KMS-11 (cell line): ENCODE measurements around the gene GGACT.

Experiments
- H2AFZ ChIP-seq: fragments of 200-600 bp; sonication (generic); 2 replicates; pipeline ENCODE4 v1.6.1; 2016; ENCODE audit warnings: antibody characterized with exemption, mixed run types, low read depth
- H3K27ac ChIP-seq: fragments of 200-600 bp; sonication (generic); 2 replicates; pipeline ENCODE4 v1.6.1; 2016; ENCODE audit warnings: mild to moderate bottlenecking, mixed run types
- H3K27me3 ChIP-seq: fragments of 200-600 bp; sonication (generic); 2 replicates; pipeline ENCODE4 v1.6.1; 2017; ENCODE audit warnings: mild to moderate bottlenecking, low read depth, mixed run types, moderate library complexity; ENCODE audit not compliant: insufficient read depth
- H3K36me3 ChIP-seq: fragments of 200-600 bp; sonication (generic); 2 replicates; pipeline ENCODE4 v1.6.1; 2017; ENCODE audit warnings: mild to moderate bottlenecking, mixed run types; ENCODE audit not compliant: insufficient read depth
- H3K4me1 ChIP-seq: fragments of 200-600 bp; sonication (generic); 2 replicates; pipeline ENCODE4 v1.6.1; 2016; ENCODE audit warnings: mild to moderate bottlenecking, low read depth, mixed run types; ENCODE audit not compliant: poor library complexity, severe bottlenecking
- H3K4me2 ChIP-seq: fragments of 200-600 bp; sonication (generic); 2 replicates; pipeline ENCODE4 v1.7.0; 2016; ENCODE audit warnings: mild to moderate bottlenecking, mixed run types
- H3K4me3 ChIP-seq: fragments of 200-600 bp; sonication (generic); IDR thresholded peaks from 2 replicates; pipeline ENCODE4 v1.6.1; 2017; ENCODE audit warnings: low read depth, low read length, mixed read lengths; ENCODE audit not compliant: insufficient read depth
- H3K79me2 ChIP-seq: fragments of 200-600 bp; sonication (generic); 2 replicates; pipeline ENCODE4 v1.6.1; 2016; ENCODE audit warnings: low read depth, mixed run types; ENCODE audit not compliant: insufficient read depth
- H3K9ac ChIP-seq: fragments of 200-600 bp; sonication (generic); 2 replicates; pipeline ENCODE4 v1.6.1; 2016; ENCODE audit warnings: mild to moderate bottlenecking, mixed run types
- H4K20me1 ChIP-seq: fragments of 200-600 bp; sonication (generic); 2 replicates; pipeline ENCODE4 v1.6.1; 2016; ENCODE audit warnings: mild to moderate bottlenecking, mixed run types; ENCODE audit not compliant: insufficient read depth
- TF ChIP-seq, protein P1 (sequence below): fragments of 200-600 bp; sonication (generic); conservative IDR thresholded peaks from 2 replicates; pipeline ENCODE4 v1.6.1; 2017; ENCODE audit warnings: low read depth, mild to moderate bottlenecking, antibody characterized with exemption, low read length, moderate library complexity, mixed read lengths

GGACT gene

DNA sequence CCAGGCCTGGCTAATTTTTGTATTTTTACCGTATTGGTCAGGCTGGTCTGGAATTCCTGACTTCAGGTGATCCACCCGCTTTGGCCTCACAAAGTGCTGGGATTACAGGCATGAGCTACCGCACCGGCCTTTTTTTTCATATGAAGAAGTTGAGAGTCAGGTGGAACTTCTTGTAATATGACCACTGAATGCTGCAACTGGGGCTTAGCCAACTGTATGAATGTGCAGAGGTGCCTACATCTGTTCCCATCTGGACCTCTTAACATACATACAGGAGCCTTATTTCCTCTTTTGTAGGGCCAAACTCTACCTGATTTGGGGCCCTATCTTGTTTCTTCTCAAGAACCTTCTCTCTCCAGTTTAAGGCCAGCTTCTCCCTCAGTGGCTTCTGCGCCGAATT, 11.9 kb upstream of the GGACT start:
- Histone ChIP-seq H4K20me1 (no peaks in the 10 kb centered on the region), H2AFZ (no peak overlapping the region), H3K4me3 (no peak overlapping the region), H3K9ac (no peak overlapping the region), H3K79me2 (no peaks in the 10 kb centered on the region), H3K27me3 (no peaks in the 10 kb centered on the region), H3K36me3 (no peaks in the 10 kb centered on the region), H3K4me1 (no peaks in the 10 kb centered on the region), H3K27ac (no peak overlapping the region), H3K4me2 (no peak overlapping the region)
- TF ChIP-seq, protein P1, sequence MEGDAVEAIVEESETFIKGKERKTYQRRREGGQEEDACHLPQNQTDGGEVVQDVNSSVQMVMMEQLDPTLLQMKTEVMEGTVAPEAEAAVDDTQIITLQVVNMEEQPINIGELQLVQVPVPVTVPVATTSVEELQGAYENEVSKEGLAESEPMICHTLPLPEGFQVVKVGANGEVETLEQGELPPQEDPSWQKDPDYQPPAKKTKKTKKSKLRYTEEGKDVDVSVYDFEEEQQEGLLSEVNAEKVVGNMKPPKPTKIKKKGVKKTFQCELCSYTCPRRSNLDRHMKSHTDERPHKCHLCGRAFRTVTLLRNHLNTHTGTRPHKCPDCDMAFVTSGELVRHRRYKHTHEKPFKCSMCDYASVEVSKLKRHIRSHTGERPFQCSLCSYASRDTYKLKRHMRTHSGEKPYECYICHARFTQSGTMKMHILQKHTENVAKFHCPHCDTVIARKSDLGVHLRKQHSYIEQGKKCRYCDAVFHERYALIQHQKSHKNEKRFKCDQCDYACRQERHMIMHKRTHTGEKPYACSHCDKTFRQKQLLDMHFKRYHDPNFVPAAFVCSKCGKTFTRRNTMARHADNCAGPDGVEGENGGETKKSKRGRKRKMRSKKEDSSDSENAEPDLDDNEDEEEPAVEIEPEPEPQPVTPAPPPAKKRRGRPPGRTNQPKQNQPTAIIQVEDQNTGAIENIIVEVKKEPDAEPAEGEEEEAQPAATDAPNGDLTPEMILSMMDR: no peak

- Histone ChIP-seq H3K4me3 (no peak overlapping the region), H3K4me1 (no peaks in the 10 kb centered on the region), H3K9ac (no peak overlapping the region), H3K27me3 (no peaks in the 10 kb centered on the region), H3K79me2 (no peaks in the 10 kb centered on the region), H3K4me2 (no peak overlapping the region), H2AFZ (no peak overlapping the region), H4K20me1 (no peaks in the 10 kb centered on the region), H3K36me3 (no peaks in the 10 kb centered on the region), H3K27ac (no peak overlapping the region)
- TF ChIP-seq, protein P1: no peak
These were observed 8.7 kb upstream of the GGACT start for GRCh38 chr13:100597253-100597652.

DNA sequence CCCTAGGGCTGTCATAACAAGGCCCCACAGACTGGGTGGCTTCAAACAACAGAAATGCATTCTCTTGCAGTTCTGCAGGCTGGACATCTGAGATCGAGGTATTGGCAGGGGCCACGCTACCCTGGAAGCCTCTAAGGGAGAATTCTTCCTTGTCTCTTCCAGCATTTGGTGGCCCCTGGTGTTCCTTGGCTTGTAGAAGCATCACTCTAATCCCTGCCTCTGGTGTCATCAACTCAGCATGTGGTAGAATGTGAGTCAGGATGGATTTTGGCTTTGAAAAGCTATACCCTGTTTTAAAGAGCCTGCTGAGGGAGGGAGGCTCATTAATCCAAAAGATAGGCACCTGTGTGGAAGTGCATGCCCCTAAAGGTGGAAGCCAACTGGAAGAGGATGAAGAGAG, 7.9 kb upstream of the GGACT start:
- Histone ChIP-seq H3K27me3 (no peaks in the 10 kb centered on the region), H3K4me1 (no peaks in the 10 kb centered on the region), H3K9ac (no peak overlapping the region), H3K4me3 (no peak overlapping the region), H4K20me1 (no peaks in the 10 kb centered on the region), H3K79me2 (no peaks in the 10 kb centered on the region), H3K4me2 (no peak overlapping the region), H3K27ac (no peak overlapping the region), H2AFZ (no peak overlapping the region), H3K36me3 (no peaks in the 10 kb centered on the region)
- TF ChIP-seq, protein P1: no peak

DNA sequence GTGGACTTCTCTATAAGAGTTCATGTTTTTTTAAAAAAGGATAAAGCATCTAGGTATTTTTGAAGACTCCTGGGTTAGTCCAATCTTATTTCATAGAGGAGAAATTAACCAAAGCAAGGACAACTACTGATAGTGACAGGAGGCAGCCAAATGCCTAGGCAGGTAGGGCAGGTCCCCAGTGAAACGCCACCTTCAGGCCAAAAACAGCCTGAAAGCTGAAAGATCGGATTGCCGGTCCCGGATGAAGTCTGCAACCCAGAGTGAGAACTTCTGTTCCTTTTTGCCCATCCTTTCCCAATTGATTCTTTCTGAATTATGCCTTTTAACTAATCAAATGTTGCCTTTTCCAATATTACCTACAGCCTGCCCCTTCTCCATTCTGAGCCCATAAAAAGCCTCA, 6.1 kb upstream of the GGACT start:
- no peak overlapping the region for H2AFZ ChIP-seq
- no peaks in the 10 kb centered on the region for H3K36me3 ChIP-seq
- no peaks in the 10 kb centered on the region for H3K27me3 ChIP-seq
- no peak overlapping the region for H3K4me3 ChIP-seq
- H3K4me1 ChIP-seq: no peaks in the 10 kb centered on the region
- no peaks in the 10 kb centered on the region for H4K20me1 ChIP-seq
- no peak overlapping the region for H3K27ac ChIP-seq
- H3K9ac ChIP-seq: no peak overlapping the region
- H3K4me2 ChIP-seq: no peak overlapping the region
- TF ChIP-seq, protein P1: no peak
- no peaks in the 10 kb centered on the region for H3K79me2 ChIP-seq

DNA sequence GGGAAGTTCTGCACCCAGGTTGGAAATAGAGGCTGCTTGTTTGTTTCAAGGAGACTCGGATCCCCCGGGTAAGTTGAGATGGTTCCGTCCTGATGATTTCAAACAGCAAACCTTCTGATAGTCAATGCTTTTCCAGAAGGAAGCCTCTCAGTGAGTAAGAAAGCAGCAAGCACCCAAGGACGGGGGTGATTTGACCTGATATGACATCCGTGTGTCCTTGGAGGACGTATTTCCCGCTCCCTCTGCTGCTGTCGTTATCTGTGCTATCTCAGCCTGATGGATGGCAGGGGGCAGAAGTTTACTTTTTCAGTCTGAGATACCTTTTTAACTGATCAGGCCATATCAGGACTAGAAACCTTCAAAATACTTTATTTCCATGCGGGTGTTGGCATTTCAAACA, 5.7 kb upstream of the GGACT start:
- no peaks in the 10 kb centered on the region for H3K4me1 ChIP-seq
- H3K9ac ChIP-seq: no peak overlapping the region
- no peaks in the 10 kb centered on the region for H3K36me3 ChIP-seq
- H4K20me1 ChIP-seq: no peaks in the 10 kb centered on the region
- H3K4me2 ChIP-seq: no peak overlapping the region
- no peaks in the 10 kb centered on the region for H3K27me3 ChIP-seq
- no peaks in the 10 kb centered on the region for H3K79me2 ChIP-seq
- H3K27ac ChIP-seq: no peak overlapping the region
- H2AFZ ChIP-seq: no peak overlapping the region
- H3K4me3 ChIP-seq: no peak overlapping the region
- TF ChIP-seq, protein P1: no peak
